NCI-H748 (cell line): Measurements from ENCODE around the gene PTX4.
"Not testable (repeated sequence)": the region's sequence is repeated elsewhere in the genome, so short reads cannot be mapped to it uniquely, and the experiment has no call there.

Experiments used
- DNase-seq: peaks from one replicate; lab custom pipeline; 2025; ENCODE audit not compliant: unreplicated experiment; lab: John Stamatoyannopoulos, UW

The PTX4 gene

GRCh38 chr16:1446296-1447080 is 42.3 kb downstream of the PTX4 start:
- DNase-seq, result no peak

GRCh38 chr16:1445518-1446203 is 43.1 kb downstream of the PTX4 start:
- no peak for DNase-seq

- no peak for DNase-seq
These were observed 43.8 kb downstream of the PTX4 start for GRCh38 chr16:1444730-1445517.

- DNase-seq, result no peak
These were observed 44.6 kb downstream of the PTX4 start, which contains the start of gene CCDC154 for GRCh38 chr16:1443980-1444729. Gene CCDC154, minus strand, starts transcription at chr16:1444556. Its CDS starts 234 bp downstream, at chr16:1444322.

GRCh38 chr16:1443403-1443973 is 45.3 kb downstream of the PTX4 start:
- DNase-seq, result no peak

GRCh38 chr16:1442697-1443096 is 46.0 kb downstream of the PTX4 start:
- DNase-seq, result no peak

GRCh38 chr16:1441391-1441829 is 47.3 kb downstream of the PTX4 start:
- no peak for DNase-seq

GRCh38 chr16:1439699-1440074 is 49.1 kb downstream of the PTX4 start:
- not testable (repeated sequence) for DNase-seq

- no peak for DNase-seq
These were observed 49.6 kb downstream of the PTX4 start for GRCh38 chr16:1439058-1439698.

GRCh38 chr16:1438229-1439057 is 50.3 kb downstream of the PTX4 start:
- DNase-seq, result no peak

- no peak for DNase-seq
These were observed 51.1 kb downstream of the PTX4 start for GRCh38 chr16:1437606-1438005.

- no peak for DNase-seq
These were observed 51.9 kb downstream of the PTX4 start for GRCh38 chr16:1436731-1437355.

GRCh38 chr16:1435921-1436697 is 52.6 kb downstream of the PTX4 start:
- DNase-seq, result no peak
